GM12873 (cell line): ENCODE measurements around the gene SMG6.
A peak's percentile ranks its signal among the peaks of the same experiment; 100 is the strongest.

Experiments used
- TF ChIP-seq, protein P1 (sequence below): IDR thresholded peaks from 2 replicates; pipeline ENCODE4 v1.5.1; 2012; ENCODE audit warnings: low read depth, mild to moderate bottlenecking, moderate library complexity, low read length, control low read depth; ENCODE audit not compliant: insufficient read depth; ENCODE audit errors: missing control alignments

SMG6 gene

DNA sequence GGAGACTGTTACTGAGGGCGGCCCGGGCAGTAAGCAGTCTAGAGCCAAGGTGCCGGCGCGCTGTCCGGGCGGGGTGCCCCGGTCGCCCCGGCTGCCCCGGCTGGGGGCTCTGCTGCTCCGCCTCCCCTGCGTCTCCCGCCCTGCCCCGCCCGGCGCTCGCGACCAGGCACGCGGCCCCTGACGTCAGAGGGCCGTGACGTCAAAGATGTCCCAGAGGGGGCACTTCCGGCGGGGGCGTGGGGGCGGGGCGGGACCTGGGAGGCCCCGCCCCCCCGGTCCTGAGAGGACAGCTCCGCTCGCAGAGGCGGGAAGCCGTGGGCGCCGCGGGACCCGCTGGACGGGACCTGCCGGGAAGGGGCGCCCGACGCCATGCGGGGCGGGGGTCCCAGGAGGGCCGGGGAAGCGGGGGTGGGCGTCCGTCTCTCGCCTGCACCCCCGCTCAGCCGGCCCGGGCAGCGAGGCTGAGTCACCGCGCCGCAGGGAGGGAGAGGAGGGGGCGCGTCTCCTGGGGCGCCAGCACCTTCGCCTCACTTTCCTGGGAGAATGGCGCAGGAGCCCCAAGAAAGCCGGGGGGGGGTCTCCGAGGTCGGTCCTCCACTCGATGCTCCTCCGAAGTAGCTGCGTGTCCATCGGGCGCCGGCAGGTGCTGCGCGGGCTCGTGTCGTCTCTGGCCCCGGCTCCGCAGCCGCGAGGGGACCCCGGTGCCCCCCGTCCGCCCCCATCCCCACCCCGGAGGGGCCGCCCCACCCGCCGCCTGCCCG is 253.1 kb downstream of the SMG6 start:
- TF ChIP-seq, protein P1, sequence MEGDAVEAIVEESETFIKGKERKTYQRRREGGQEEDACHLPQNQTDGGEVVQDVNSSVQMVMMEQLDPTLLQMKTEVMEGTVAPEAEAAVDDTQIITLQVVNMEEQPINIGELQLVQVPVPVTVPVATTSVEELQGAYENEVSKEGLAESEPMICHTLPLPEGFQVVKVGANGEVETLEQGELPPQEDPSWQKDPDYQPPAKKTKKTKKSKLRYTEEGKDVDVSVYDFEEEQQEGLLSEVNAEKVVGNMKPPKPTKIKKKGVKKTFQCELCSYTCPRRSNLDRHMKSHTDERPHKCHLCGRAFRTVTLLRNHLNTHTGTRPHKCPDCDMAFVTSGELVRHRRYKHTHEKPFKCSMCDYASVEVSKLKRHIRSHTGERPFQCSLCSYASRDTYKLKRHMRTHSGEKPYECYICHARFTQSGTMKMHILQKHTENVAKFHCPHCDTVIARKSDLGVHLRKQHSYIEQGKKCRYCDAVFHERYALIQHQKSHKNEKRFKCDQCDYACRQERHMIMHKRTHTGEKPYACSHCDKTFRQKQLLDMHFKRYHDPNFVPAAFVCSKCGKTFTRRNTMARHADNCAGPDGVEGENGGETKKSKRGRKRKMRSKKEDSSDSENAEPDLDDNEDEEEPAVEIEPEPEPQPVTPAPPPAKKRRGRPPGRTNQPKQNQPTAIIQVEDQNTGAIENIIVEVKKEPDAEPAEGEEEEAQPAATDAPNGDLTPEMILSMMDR: no peak

DNA sequence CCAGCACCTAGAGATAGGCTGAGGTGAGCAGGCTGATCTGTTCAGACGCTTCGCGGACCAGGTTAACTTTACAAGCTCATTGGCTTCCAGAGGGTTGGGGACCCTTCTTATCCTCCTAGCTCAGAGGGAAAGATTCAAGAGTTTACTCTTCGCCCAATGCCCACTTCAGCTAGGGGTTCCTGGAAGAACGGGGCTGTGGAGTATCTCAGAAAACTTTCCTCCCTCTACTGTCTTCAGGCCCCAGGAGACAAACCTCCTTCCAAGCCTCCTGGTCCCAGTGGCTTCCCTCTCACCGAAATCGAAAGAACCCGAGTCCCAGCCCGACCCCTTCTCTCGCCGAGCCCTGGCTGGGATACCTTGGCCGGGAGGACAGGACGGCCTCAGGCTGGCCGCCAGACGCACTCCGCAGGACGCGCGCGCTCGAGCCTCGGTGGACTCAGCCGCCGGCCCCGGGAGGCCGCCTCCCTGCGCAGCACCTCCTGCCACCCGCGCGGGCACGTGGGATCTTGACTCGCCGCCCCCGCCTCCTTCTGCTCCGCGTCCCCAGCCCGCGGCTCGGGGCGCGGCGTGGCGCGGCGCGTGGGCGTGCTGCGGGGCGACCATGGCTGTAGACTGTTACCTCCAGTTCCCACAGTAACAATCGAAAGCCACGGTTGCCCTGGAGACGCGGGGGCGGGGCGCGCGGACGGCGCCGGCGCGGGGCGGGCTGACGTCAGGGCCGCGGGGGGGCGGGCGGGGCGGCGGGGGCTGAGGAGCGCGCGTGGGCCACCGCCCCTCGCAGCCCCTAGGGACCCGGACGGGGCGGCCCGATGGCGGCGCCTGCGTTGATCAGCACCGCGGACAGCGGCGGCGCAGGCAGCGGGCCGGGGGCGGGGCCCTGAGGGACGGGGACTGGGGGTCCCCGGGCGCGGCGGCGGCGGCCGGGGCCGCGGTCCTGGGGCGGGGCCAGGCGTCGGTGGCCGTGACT is 254.0 kb downstream of the SMG6 start:
- TF ChIP-seq, protein P1: no peak

DNA sequence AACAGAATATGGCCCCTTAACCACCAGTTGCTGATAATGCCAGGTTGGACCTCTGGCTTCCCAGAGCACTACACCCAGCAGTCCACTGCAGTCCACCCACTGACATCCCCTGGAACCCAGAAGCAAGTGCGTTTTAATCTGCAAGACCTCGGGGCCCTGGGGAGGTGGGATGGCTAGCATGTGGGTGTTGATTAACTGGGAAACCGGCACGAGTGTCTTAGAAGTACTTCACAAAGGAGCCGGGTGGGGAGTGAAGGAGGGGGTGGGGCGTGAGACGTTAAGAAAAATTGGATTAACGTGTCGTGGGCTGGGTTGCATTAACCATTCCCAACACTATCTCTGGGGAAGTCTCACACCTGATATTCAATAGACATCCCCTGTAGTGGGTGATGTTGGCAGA is 254.8 kb downstream of the SMG6 start:
- TF ChIP-seq, protein P1: no peak

DNA sequence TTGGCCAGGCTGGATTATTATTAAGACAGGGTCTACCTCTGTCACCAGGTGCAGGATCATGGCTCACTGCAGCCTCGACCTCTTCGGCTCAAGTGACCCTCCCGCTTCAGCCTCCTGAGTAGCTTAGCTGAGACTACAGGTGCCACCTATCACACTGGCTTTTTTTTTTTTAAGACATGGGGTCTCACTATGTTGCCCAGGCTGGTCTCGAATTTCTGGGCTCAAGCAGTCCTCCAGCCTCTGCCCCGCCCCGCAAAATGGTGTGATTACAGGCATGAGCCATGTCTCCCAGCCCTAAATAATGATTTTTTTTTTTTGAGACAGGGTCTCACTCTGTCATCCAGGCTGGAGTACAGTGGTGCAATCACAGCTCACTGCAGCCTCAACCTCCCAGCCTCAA is 256.0 kb downstream of the SMG6 start:
- TF ChIP-seq, protein P1: no peak

DNA sequence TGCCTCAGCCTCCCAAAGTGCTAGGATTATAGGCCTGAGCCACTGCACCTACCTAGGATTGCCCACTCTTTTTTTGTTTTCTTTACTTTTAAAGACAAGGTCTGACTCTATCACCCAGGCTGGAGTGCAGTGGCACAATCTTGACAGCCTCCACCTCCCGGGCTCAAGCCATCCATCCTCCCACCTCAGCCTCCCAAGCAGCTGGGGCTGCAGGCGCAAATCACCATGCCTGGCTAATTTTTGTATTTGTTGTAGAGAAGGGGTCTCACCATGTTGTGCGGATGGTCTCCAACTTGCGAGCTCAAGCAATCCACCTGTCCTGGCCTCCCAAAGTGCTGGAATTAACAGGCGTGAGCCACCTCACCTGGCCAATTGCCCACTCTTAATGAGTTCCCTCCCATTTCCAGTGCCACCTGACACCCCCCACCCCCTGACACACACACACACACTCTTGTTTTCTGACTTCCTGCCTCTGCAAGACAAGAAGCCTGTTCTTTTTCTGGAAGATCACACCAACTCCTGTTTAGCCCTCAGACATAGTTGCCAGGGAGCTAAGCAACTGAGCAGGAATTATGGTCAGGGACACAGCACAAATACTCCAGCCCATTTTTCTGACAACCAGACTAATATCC is 259.2 kb downstream of the SMG6 start:
- TF ChIP-seq, protein P1: no peak

DNA sequence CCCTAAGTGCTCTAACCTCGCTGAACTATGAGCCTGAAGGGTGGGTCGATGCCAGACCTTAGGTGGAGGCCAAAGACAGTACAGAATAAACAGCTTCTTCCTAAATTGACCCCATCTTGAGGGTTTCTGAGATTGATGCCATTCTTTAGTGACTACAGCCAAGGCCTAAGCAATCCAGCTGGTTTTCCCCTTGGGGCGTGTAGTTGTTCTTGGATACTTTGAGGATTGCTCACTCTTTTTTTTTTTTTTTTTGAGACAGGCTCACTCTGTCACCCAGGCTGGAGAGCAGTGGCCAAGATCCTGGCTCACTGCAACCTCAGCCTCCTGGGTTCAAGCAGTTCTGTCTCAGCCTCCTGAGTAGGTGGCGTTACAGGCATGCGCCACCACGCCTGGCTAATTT is 259.8 kb downstream of the SMG6 start:
- TF ChIP-seq, protein P1: no peak

DNA sequence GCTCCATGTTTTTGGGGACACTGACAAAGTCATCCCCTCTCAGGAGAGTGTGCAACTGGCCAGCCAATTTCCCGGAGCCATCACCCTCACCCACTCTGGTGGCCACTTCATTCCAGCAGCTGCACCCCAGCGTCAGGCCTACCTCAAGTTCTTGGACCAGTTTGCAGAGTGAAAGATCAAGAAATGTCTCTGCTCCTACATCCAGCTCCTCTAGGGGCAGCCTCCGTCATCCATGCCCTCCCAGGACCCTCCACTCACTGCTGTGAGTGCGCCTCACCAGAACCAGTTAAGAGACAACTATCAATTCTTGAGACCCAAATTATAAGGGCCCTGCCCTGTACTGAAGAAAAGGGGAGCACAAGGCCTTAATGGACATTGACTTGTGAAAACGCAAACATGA is 260.7 kb downstream of the SMG6 start:
- TF ChIP-seq, protein P1: peak; percentile 17
